ENCODE data around the gene TSEN34.
A peak's percentile ranks its signal among the peaks of the same experiment; 100 is the strongest.

Gene TSEN34

GRCh38 chr19:54160854-54161253 lies 30.3 kb upstream of the TSEN34 start:
- DNase-seq (ENCODE audit: low spot score) = no peak
- no peak for TF ChIP-seq CTCF (IDR thresholded peaks at IDR 0.05; ENCODE audit: borderline replicate concordance, control extremely low read depth, extremely low read depth, insufficient read depth, missing control alignments)
- in situ Hi-C loops (cut with MboI; ENCODE audit: low sequenced_read_pairs, unreplicated experiment) = loop anchor here (10.0 kb wide), 1 partner anchor 74 kb away; no protein-coding TSS in a partner anchor

- in situ Hi-C loops (cut with MboI; ENCODE audit: low sequenced_read_pairs, unreplicated experiment) = loop anchor here (10.0 kb wide), 1 partner anchor 72 kb away; no protein-coding TSS in a partner anchor
- no peak for TF ChIP-seq CTCF (IDR thresholded peaks at IDR 0.05; ENCODE audit: borderline replicate concordance, control extremely low read depth, extremely low read depth, insufficient read depth, missing control alignments)
- peak; percentile 88 for DNase-seq (ENCODE audit: low spot score)
Observed at GRCh38 chr19:54162241-54162805, 28.8 kb upstream of the TSEN34 start.

GRCh38 chr19:54162884-54163283 lies 28.2 kb upstream of the TSEN34 start:
- in situ Hi-C loops (cut with MboI; ENCODE audit: low sequenced_read_pairs, unreplicated experiment) = loop anchor here (10.0 kb wide), 1 partner anchor 72 kb away; no protein-coding TSS in a partner anchor
- no peak for TF ChIP-seq CTCF (IDR thresholded peaks at IDR 0.05; ENCODE audit: borderline replicate concordance, control extremely low read depth, extremely low read depth, insufficient read depth, missing control alignments)
- DNase-seq (ENCODE audit: low spot score) = no peak

- peak; percentile 74 for DNase-seq (ENCODE audit: low spot score)
- in situ Hi-C loops (cut with MboI; ENCODE audit: low sequenced_read_pairs, unreplicated experiment) = loop anchor here (10.0 kb wide), 1 partner anchor 70 kb away; no protein-coding TSS in a partner anchor
- no peak for TF ChIP-seq CTCF (IDR thresholded peaks at IDR 0.05; ENCODE audit: borderline replicate concordance, control extremely low read depth, extremely low read depth, insufficient read depth, missing control alignments)
Observed at GRCh38 chr19:54164369-54165068, 26.6 kb upstream of the TSEN34 start.

- TF ChIP-seq CTCF (IDR thresholded peaks at IDR 0.05; ENCODE audit: borderline replicate concordance, control extremely low read depth, extremely low read depth, insufficient read depth, missing control alignments) = no peak
- in situ Hi-C loops (cut with MboI; ENCODE audit: low sequenced_read_pairs, unreplicated experiment) = loop anchor here (10.0 kb wide), 1 partner anchor 70 kb away; no protein-coding TSS in a partner anchor
- no peak for DNase-seq (ENCODE audit: low spot score)
Observed at GRCh38 chr19:54165222-54165621, 25.9 kb upstream of the TSEN34 start.

- in situ Hi-C loops (cut with MboI; ENCODE audit: low sequenced_read_pairs, unreplicated experiment) = loop anchor here (10.0 kb wide), 1 partner anchor 66 kb away; no protein-coding TSS in a partner anchor
- TF ChIP-seq CTCF (IDR thresholded peaks at IDR 0.05; ENCODE audit: borderline replicate concordance, control extremely low read depth, extremely low read depth, insufficient read depth, missing control alignments) = peak; percentile 90
- peak; percentile 93 for DNase-seq (ENCODE audit: low spot score)
Observed at GRCh38 chr19:54168174-54168917, 22.8 kb upstream of the TSEN34 start.
